CD4-positive, alpha-beta T cell (primary cell): ENCODE data around the gene CEP131. TPM values are rescaled to one million over a fixed set of nuclear protein-coding genes. Genes with fewer than 3 reads are reported as not detected.

Experiments used
- ATAC-seq: fragments of 200-7000 bp; cut with Tn5 transposase; one replicate; pipeline ENCODE4 v1.10.0; 2022; ENCODE audit warnings: mild to moderate bottlenecking; ENCODE audit not compliant: poor library complexity
- CTCF ChIA-PET: fragments of 350-600 bp; sonication (Branson Sonifier 250); formaldehyde crosslinking; loops from one replicate; lab custom pipeline; 2021; ENCODE audit warnings: antibody characterized with exemption, inconsistent platforms; lab: Charles Lee
- POLR2A ChIA-PET: fragments of 350-600 bp; sonication (Branson Sonifier 250); formaldehyde crosslinking; loops from one replicate; lab custom pipeline; 2021; ENCODE audit warnings: antibody characterized with exemption, inconsistent platforms; lab: Charles Lee
- DNase-seq, 14 experiments: peaks; one replicate each; pipeline ENCODE4 v3.0.0-alpha.2; 2013 to 2020; ENCODE audit warnings: mixed read lengths in 2 of 14
- H3K27ac ChIP-seq, 2 donors: one replicate each; pipeline versions ENCODE4 v1.5.1 to v1.7.0; 2013; ENCODE audit warnings: low read length in 2 of 2, low read depth in 1 of 2, mild to moderate bottlenecking in 1 of 2
- H3K27me3 ChIP-seq, 2 experiments: 1 replicate in 1 of 2; 2 replicates in 1 of 2; pipeline versions ENCODE4 v1.6.1 to v1.7.0; 2013; ENCODE audit warnings: low read length in 2 of 2, control low read depth in 1 of 2, mild to moderate bottlenecking in 1 of 2, moderate library complexity in 1 of 2; ENCODE audit not compliant: insufficient read depth in 2 of 2, control insufficient read depth in 1 of 2
- H3K36me3 ChIP-seq: one replicate; pipeline ENCODE4 v1.6.1; 2013; ENCODE audit warnings: low read length, control low read depth; ENCODE audit not compliant: insufficient read depth
- H3K4me1 ChIP-seq: one replicate; pipeline ENCODE4 v1.6.1; 2013; ENCODE audit warnings: low read length, control low read depth; ENCODE audit not compliant: insufficient read depth
- H3K4me3 ChIP-seq: one replicate; pipeline ENCODE4 v1.5.1; 2013; ENCODE audit warnings: mild to moderate bottlenecking, low read length, moderate library complexity
- H3K9me3 ChIP-seq, 2 experiments: 1 replicate in 1 of 2; 2 replicates in 1 of 2; pipeline versions ENCODE4 v1.6.1 to v1.7.0; 2013; ENCODE audit warnings: low read length in 2 of 2, mild to moderate bottlenecking in 2 of 2, control low read depth in 1 of 2, moderate library complexity in 1 of 2; ENCODE audit not compliant: control insufficient read depth in 1 of 2, insufficient read depth in 1 of 2
- H3K27ac Mint-ChIP-seq: one replicate; pipeline ENCODE4 v1.8.0; 2020; ENCODE audit warnings: mixed read lengths
- H3K27me3 Mint-ChIP-seq: one replicate; pipeline ENCODE4 v1.8.0; 2021; ENCODE audit warnings: mixed read lengths
- H3K36me3 Mint-ChIP-seq: one replicate; pipeline ENCODE4 v1.8.0; 2021; ENCODE audit warnings: low read depth, mixed read lengths
- H3K4me1 Mint-ChIP-seq: one replicate; pipeline ENCODE4 v1.8.0; 2021; ENCODE audit warnings: low read depth, mixed read lengths
- H3K4me3 Mint-ChIP-seq: one replicate; pipeline ENCODE4 v1.8.0; 2020; ENCODE audit warnings: mild to moderate bottlenecking, mixed read lengths
- H3K9me3 Mint-ChIP-seq: one replicate; pipeline ENCODE4 v1.8.0; 2020; ENCODE audit warnings: mixed read lengths
- CTCF ChIP-seq: fragments of 200-600 bp; IDR thresholded peaks from one replicate; pipeline ENCODE4 v1.8.0; 2022; ENCODE audit warnings: antibody characterized with exemption, mild to moderate bottlenecking
- intact Hi-C, 2 experiments: fragments of 100-400 bp; cut with DNase I in 1 of 2; cut with micrococcal nuclease in 1 of 2; formaldehyde crosslinking; loops; one replicate each; pipeline versions ENCODE4 v1.15.1 to v1.9.0; 2023 to 2025; cut with DNase I, micrococcal nuclease
- total RNA-seq, 174 experiments: library from RNA in 2 of 174; stranded (reverse) in 2 of 174; gene quantifications; one replicate each; pipeline ENCODE4 v1.2.3 and lab custom pipeline; 2021 to 2026

Gene CEP131
- total RNA-seq, 2 experiments from 2014 or later = 11.2 to 12.3 TPM

- no peak overlapping the region for H3K27ac ChIP-seq
- Mint-ChIP-seq H3K27ac (no peak overlapping the region), H3K4me3 (peak overlapping the region; percentile 15), H3K9me3 (no peaks in the 10 kb centered on the region), H3K36me3 (peaks cover 5% of the 10 kb centered on the region), H3K4me1 (peaks cover 18% of the 10 kb centered on the region), H3K27me3 (no peaks in the 10 kb centered on the region)
- peaks cover 28% of the 10 kb centered on the region for H3K4me1 ChIP-seq
- peaks cover 13% of the 10 kb centered on the region for H3K36me3 ChIP-seq
- ATAC-seq (no peak), DNase-seq (no peak)
- no peaks in the 10 kb centered on the region for H3K27me3 ChIP-seq
- intact Hi-C loops = loop anchor here (5.0 kb wide), 2 partner anchors 102 to 212 kb away; no protein-coding TSS in a partner anchor
- H3K4me3 ChIP-seq = no peak overlapping the region
- ChIA-PET POLR2A (interaction anchor here (1.1 kb wide), 1 partner anchor 22 kb away, joined by 3 read pairs; the partner anchor contains the start of gene CEP131), CTCF (no interaction called here)
- no peak for TF ChIP-seq CTCF
- no peaks in the 10 kb centered on the region for H3K9me3 ChIP-seq
These were observed 21.7 kb upstream of the CEP131 start for GRCh38 chr17:81244358-81245023.

GRCh38 chr17:81243333-81243664 is 20.5 kb upstream of the CEP131 start:
- Mint-ChIP-seq H3K36me3 (peaks cover 10% of the 10 kb centered on the region), H3K4me1 (peaks cover 23% of the 10 kb centered on the region), H3K9me3 (no peaks in the 10 kb centered on the region), H3K27ac (no peak overlapping the region), H3K27me3 (no peaks in the 10 kb centered on the region), H3K4me3 (no peak overlapping the region)
- CTCF ChIA-PET = no interaction called here
- Histone ChIP-seq H3K27me3 (no peaks in the 10 kb centered on the region), H3K4me3 (no peak overlapping the region), H3K4me1 (peaks cover 30% of the 10 kb centered on the region), H3K27ac (no peak overlapping the region), H3K9me3 (no peaks in the 10 kb centered on the region), H3K36me3 (peaks cover 11% of the 10 kb centered on the region)
- POLR2A ChIA-PET = no interaction called here
- intact Hi-C loops = loop anchor here (5.0 kb wide), 2 partner anchors 101 to 211 kb away; no protein-coding TSS in a partner anchor
- DNase-seq = no peak
- no peak for TF ChIP-seq CTCF
- no peak for ATAC-seq

GRCh38 chr17:81242421-81243332 is 19.9 kb upstream of the CEP131 start:
- ChIA-PET CTCF (no interaction called here), POLR2A (no interaction called here)
- DNase-seq (no peak), ATAC-seq (no peak)
- Histone ChIP-seq H3K36me3 (peaks cover 11% of the 10 kb centered on the region), H3K27ac (no peak overlapping the region), H3K27me3 (no peaks in the 10 kb centered on the region), H3K4me3 (no peak overlapping the region), H3K4me1 (peaks cover 36% of the 10 kb centered on the region), H3K9me3 (no peaks in the 10 kb centered on the region)
- H3K9me3 Mint-ChIP-seq = no peaks in the 10 kb centered on the region
- H3K36me3 Mint-ChIP-seq = peaks cover 10% of the 10 kb centered on the region
- no peaks in the 10 kb centered on the region for H3K27me3 Mint-ChIP-seq
- H3K4me1 Mint-ChIP-seq = peaks cover 29% of the 10 kb centered on the region
- no peak overlapping the region for H3K27ac Mint-ChIP-seq
- peak overlapping the region; percentile 74 for H3K4me3 Mint-ChIP-seq
- TF ChIP-seq CTCF = no peak
- intact Hi-C loops = loop anchor here (5.0 kb wide), 2 partner anchors 100 to 210 kb away; no protein-coding TSS in a partner anchor
